Left ventricle myocardium inferior (tissue), 1 donor: ENCODE measurements around the gene DMBX1. TPM values are rescaled to one million over a fixed set of nuclear protein-coding genes. Genes with fewer than 3 reads are reported as not detected.

Experiments used
- DNase-seq: peaks from one replicate; pipeline ENCODE4 v3.0.0-alpha.2; 2020
- H3K27ac ChIP-seq: fragments of 200-600 bp; replicated peaks from 2 replicates; pipeline ENCODE4 v1.8.0; 2021
- H3K27me3 ChIP-seq: fragments of 200-600 bp; 2 replicates; pipeline ENCODE4 v1.8.0; 2021; ENCODE audit warnings: low read depth
- H3K36me3 ChIP-seq: fragments of 200-600 bp; 2 replicates; pipeline ENCODE4 v1.8.0; 2021
- H3K4me1 ChIP-seq: fragments of 200-600 bp; 2 replicates; pipeline ENCODE4 v1.8.0; 2021
- H3K4me3 ChIP-seq: fragments of 200-600 bp; 2 replicates; pipeline ENCODE4 v1.8.0; 2021; ENCODE audit warnings: mild to moderate bottlenecking, moderate library complexity
- H3K9me3 ChIP-seq: fragments of 200-600 bp; replicated peaks from 2 replicates; pipeline ENCODE4 v1.8.0; 2021
- intact Hi-C: fragments of 100-400 bp; cut with micrococcal nuclease; formaldehyde crosslinking; loops from one replicate; pipeline ENCODE4 v1.11.0; 2022
- total RNA-seq: library from RNA; stranded (reverse); fragmentation: NEBNext Ultra II Directional; extraction: Animal tissue kit (Norgen Biotek cat#: 25700); gene quantifications from one replicate; pipeline ENCODE4 v1.2.1, GENCODE V29; 2021
- TF ChIP-seq, protein P1 (sequence below): fragments of 200-600 bp; IDR thresholded peaks from 2 replicates; pipeline ENCODE4 v1.8.0; 2021; ENCODE audit warnings: antibody characterized with exemption, mild to moderate bottlenecking, borderline replicate concordance
- donor health status: DM: no; HTN: yes; CAD: no; lungs with severe emphysema.

The DMBX1 gene
- total RNA-seq, 1 donor from 2014 or later: not detected

DNA sequence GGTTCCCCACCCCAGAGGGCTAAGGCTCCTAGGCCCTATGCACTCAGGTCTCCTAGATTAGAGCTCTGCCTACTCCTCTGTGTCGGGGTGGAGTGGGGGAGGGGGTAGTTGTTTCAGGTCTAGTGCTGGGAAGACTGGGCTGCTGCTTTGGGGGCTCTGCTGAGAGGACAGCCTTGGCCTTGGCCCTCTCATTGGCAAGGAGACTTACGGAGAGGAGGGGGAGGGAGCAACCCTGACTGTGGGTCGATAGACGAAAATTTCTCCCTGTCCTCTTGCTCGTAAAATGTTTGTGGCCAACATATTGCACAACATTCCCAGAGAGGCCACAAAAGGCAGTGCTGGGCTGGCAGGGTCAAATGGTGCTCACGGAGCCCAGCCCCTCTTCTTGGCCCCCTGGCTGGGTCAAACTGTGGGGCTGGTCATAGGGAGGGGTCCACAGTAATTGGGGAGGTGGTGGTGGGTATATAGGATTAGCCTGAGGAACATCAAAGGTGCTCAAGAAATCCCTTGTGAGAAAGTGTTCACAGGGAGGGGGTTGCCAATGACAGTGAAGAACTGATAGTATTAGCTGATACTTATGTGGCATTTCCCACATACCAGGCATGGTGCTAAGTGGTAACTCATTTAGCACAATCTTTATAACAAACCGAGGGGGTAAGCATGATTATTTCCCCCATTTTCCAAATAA is 8.5 kb upstream of the DMBX1 start:
- H3K9me3 ChIP-seq: no peaks in the 10 kb centered on the region
- H3K27me3 ChIP-seq: peaks cover 97% of the 10 kb centered on the region
- no peak for DNase-seq
- H3K27ac ChIP-seq: no peak overlapping the region
- no peaks in the 10 kb centered on the region for H3K4me1 ChIP-seq
- H3K4me3 ChIP-seq: no peak overlapping the region
- TF ChIP-seq, protein P1, sequence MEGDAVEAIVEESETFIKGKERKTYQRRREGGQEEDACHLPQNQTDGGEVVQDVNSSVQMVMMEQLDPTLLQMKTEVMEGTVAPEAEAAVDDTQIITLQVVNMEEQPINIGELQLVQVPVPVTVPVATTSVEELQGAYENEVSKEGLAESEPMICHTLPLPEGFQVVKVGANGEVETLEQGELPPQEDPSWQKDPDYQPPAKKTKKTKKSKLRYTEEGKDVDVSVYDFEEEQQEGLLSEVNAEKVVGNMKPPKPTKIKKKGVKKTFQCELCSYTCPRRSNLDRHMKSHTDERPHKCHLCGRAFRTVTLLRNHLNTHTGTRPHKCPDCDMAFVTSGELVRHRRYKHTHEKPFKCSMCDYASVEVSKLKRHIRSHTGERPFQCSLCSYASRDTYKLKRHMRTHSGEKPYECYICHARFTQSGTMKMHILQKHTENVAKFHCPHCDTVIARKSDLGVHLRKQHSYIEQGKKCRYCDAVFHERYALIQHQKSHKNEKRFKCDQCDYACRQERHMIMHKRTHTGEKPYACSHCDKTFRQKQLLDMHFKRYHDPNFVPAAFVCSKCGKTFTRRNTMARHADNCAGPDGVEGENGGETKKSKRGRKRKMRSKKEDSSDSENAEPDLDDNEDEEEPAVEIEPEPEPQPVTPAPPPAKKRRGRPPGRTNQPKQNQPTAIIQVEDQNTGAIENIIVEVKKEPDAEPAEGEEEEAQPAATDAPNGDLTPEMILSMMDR: no peak
- intact Hi-C loops: no loop called here
- no peaks in the 10 kb centered on the region for H3K36me3 ChIP-seq

DNA sequence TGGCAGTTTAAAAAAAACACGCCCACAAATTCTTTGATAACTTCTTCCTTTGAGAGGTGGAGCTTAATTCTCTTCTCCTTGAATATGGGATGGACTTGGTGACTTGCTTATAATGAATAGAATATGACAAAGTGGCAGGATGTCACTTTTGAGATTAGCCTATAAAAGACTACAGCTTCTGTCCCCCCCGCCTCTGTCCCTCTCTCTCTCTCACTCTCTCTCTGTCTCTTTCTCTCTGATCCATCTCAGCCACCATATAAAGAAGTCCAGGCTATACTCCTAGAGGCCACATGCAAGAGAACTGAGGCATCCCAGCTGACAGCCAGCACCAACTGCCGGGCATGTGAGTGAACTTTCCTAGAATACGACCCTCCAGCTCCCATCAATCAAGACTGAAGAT is 7.7 kb upstream of the DMBX1 start:
- Histone ChIP-seq H3K27me3 (peaks cover 98% of the 10 kb centered on the region), H3K4me1 (no peaks in the 10 kb centered on the region), H3K36me3 (no peaks in the 10 kb centered on the region), H3K9me3 (no peaks in the 10 kb centered on the region), H3K27ac (no peak overlapping the region), H3K4me3 (no peak overlapping the region)
- intact Hi-C loops: no loop called here
- DNase-seq: no peak
- TF ChIP-seq, protein P1: no peak

- no peaks in the 10 kb centered on the region for H3K9me3 ChIP-seq
- peaks cover 99% of the 10 kb centered on the region for H3K27me3 ChIP-seq
- no peak overlapping the region for H3K4me3 ChIP-seq
- intact Hi-C loops: no loop called here
- no peak for DNase-seq
- no peaks in the 10 kb centered on the region for H3K36me3 ChIP-seq
- TF ChIP-seq, protein P1: no peak
- no peaks in the 10 kb centered on the region for H3K4me1 ChIP-seq
- H3K27ac ChIP-seq: no peak overlapping the region
Measured at GRCh38 chr1:46483589-46483988, 6.0 kb upstream of the DMBX1 start.

GRCh38 chr1:46484783-46485490 is 4.7 kb upstream of the DMBX1 start:
- no peaks in the 10 kb centered on the region for H3K36me3 ChIP-seq
- peaks cover 11% of the 10 kb centered on the region for H3K4me1 ChIP-seq
- H3K9me3 ChIP-seq: no peaks in the 10 kb centered on the region
- H3K27me3 ChIP-seq: peaks cover 99% of the 10 kb centered on the region
- H3K27ac ChIP-seq: no peak overlapping the region
- TF ChIP-seq, protein P1: no peak
- no peak overlapping the region for H3K4me3 ChIP-seq
- intact Hi-C loops: no loop called here
- no peak for DNase-seq

DNA sequence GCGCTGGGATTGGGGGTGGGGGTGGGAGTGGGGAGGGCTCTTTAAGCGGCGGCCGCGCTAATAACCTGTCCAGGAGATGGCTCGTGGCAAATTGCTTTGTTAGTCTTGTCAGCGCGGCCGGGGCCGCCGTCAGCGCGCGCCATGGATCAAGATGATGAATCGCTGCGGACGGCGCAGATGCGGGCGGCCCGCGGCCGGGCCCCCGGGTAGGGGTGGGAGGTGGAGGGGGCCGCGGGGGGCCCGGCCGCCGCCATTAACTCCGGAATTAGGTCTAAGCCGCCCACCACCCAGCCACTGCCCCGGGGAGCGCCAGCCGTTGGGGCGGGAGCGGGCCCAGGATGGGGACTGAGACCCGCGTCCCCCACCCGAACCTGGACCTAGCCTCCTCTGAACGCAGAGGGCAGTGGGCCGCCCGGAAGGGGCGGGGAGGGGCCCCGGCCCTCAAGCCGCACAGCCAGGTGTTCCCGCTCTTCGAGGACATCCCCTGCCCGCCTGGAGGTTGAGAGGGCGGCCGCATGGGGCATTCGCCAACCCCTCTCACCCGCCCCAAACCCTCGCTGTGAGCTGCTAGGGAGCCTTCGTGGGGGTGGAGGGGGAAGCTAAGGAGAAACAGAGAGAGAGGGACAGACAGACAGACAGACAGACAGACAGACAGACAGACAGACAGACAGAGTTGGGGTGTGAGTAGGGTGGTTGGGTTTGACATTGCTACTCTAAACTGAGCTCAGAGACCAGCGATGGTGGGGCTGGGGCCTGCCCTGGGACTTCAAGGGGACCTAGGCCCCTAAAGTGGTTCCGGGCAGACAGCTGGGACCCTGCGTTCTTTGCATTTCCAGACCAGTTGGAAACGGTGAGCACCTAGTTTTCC is 3.8 kb upstream of the DMBX1 start:
- H3K4me3 ChIP-seq: no peak overlapping the region
- no peak for DNase-seq
- H3K36me3 ChIP-seq: no peaks in the 10 kb centered on the region
- H3K9me3 ChIP-seq: no peaks in the 10 kb centered on the region
- H3K27me3 ChIP-seq: peaks cover 99% of the 10 kb centered on the region
- H3K27ac ChIP-seq: no peak overlapping the region
- H3K4me1 ChIP-seq: peaks cover 19% of the 10 kb centered on the region
- intact Hi-C loops: no loop called here
- TF ChIP-seq, protein P1: no peak
